ENCODE measurements around the gene CADPS2.

CADPS2 gene

GRCh38 chr7:122886357-122887081 lies at the start of gene CADPS2:
TSS of gene CADPS2 (minus strand) at chr7:122886460. CDS start at chr7:122886337, 123 bp downstream.
- no peak for DNase-seq

- no peak for DNase-seq
These were observed 49.4 kb upstream of the CADPS2 start for GRCh38 chr7:122935620-122936019.

- no peak for DNase-seq
These were observed 33.5 kb upstream of the CADPS2 start for GRCh38 chr7:122919643-122920181.

- DNase-seq: no peak
These were observed 28.6 kb upstream of the CADPS2 start for GRCh38 chr7:122914812-122915211.

GRCh38 chr7:122913608-122914007 lies 27.3 kb upstream of the CADPS2 start:
- no peak for DNase-seq

- DNase-seq: no peak
These were observed 16.7 kb upstream of the CADPS2 start for GRCh38 chr7:122902751-122903495.

GRCh38 chr7:122901250-122901649 lies 15.0 kb upstream of the CADPS2 start:
- no peak for DNase-seq

GRCh38 chr7:122896509-122896908 lies 10.2 kb upstream of the CADPS2 start:
- no peak for DNase-seq

GRCh38 chr7:122893486-122893885 lies 7.2 kb upstream of the CADPS2 start:
- no peak for DNase-seq

GRCh38 chr7:122889116-122889515 lies 2.9 kb upstream of the CADPS2 start:
- DNase-seq: no peak

- DNase-seq: no peak
These were observed 1.6 kb upstream of the CADPS2 start for GRCh38 chr7:122887848-122888247.

GRCh38 chr7:122887198-122887597 lies 938 bp upstream of the CADPS2 start:
- no peak for DNase-seq

- no peak for DNase-seq
These were observed 490 bp downstream of the CADPS2 start for GRCh38 chr7:122885583-122886356.

- DNase-seq: no peak
These were observed 2.1 kb downstream of the CADPS2 start for GRCh38 chr7:122884186-122884585.

GRCh38 chr7:122883049-122883680 lies 3.1 kb downstream of the CADPS2 start:
- no peak for DNase-seq

GRCh38 chr7:122881324-122881723 lies 4.9 kb downstream of the CADPS2 start:
- no peak for DNase-seq

GRCh38 chr7:122869260-122869659 lies 17.0 kb downstream of the CADPS2 start:
- no peak for DNase-seq

GRCh38 chr7:122867471-122867980 lies 18.7 kb downstream of the CADPS2 start:
- DNase-seq: no peak

- no peak for DNase-seq
These were observed 21.4 kb downstream of the CADPS2 start for GRCh38 chr7:122864838-122865237.

- no peak for DNase-seq
These were observed 22.2 kb downstream of the CADPS2 start for GRCh38 chr7:122864016-122864415.

- DNase-seq: no peak
These were observed 27.9 kb downstream of the CADPS2 start for GRCh38 chr7:122858320-122858719.

- DNase-seq: no peak
These were observed 35.7 kb downstream of the CADPS2 start for GRCh38 chr7:122850528-122850927.

GRCh38 chr7:122849957-122850328 lies 36.3 kb downstream of the CADPS2 start:
- no peak for DNase-seq

Data from activated CD4-positive, alpha-beta T cell treated with anti-CD3 and anti-CD28 coated beads for 1 hour (primary cell).